ENCODE results near the gene NBEA.

NBEA gene

DNA sequence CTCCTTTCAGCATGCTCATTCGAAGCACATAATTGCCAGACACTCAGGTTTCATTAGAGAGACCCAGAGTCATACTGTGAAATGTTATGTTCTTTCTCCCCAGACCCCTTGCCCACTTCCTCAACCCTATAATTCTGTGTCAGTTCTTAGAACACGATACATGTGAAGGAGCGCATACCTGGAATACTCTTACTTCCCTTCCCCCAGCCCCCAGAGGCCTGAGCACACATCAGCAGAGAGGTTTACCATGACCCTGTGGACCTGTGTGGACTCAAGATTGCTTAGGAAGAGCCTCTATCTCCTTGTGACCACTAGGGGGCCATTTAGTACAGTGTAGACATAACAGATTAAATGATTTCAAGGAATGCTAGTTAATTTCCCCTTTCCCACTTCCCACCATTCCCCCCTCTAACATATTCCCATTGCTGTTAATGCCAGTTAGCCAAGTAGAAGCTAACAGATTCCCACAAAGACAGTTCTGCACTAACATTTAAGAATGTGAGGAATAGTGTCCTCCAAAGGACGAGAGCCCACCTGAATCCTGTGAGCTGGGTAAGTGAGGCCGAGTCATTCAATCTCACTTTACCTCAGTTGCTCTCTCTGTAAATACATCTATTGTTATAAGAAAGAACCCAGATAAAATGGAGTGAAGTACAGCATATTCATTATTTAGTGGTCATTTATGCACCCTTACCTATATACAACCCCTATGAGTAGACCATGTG, 688.6 kb downstream of the NBEA start:
- Histone ChIP-seq H3K4me1 (ENCODE audit: control insufficient read depth, insufficient read depth, low read length) (no peaks in the 10 kb centered on the region), H3K4me3 (ENCODE audit: insufficient read depth, low read depth, low read length) (no peak overlapping the region)
- 66 to 83% methylated on average over 4 to 5 of the region's 5 CpGs for WGBS, 2 experiments

DNA sequence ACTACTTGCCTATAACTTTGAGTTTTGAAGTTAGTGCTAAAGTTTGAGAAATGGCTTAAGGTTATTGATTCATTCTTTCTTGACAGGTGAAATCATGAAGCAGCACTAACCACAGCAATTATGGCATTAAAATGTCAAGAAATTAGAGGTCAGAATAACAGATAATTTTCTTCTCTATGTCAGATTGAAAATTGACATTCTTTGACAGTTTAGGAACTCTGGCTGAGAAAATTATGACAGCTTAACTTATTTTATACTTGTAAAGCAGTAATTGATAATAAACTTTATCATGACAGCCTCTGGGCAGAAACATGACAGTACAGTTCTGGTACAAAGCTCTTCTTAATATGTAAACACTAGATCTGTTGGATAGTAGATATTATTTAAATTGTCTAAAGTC, 689.6 kb downstream of the NBEA start:
- no peak overlapping the region for H3K27ac ChIP-seq (ENCODE audit: insufficient read depth, low read depth, low read length, poor library complexity, severe bottlenecking)
- no peak overlapping the region for H3K4me3 ChIP-seq (ENCODE audit: insufficient read depth, low read depth, low read length)
- no peaks in the 10 kb centered on the region for H3K4me1 ChIP-seq (ENCODE audit: control insufficient read depth, insufficient read depth, low read length)
- no peaks in the 10 kb centered on the region for H3K27me3 ChIP-seq (ENCODE audit: control insufficient read depth, insufficient read depth, low read length, poor library complexity, severe bottlenecking)
- no peaks in the 10 kb centered on the region for H3K9me3 ChIP-seq (ENCODE audit: control insufficient read depth, low read length)
- H3K36me3 ChIP-seq (ENCODE audit: control insufficient read depth, insufficient read depth, low read length), result no peaks in the 10 kb centered on the region

More for the DNA sequence above, 688.6 kb downstream of the NBEA start:
- no peaks in the 10 kb centered on the region for H3K9me3 ChIP-seq (ENCODE audit: control insufficient read depth, low read length)
- H3K27ac ChIP-seq (ENCODE audit: insufficient read depth, low read depth, low read length, poor library complexity, severe bottlenecking), result no peak overlapping the region
- no peaks in the 10 kb centered on the region for H3K36me3 ChIP-seq (ENCODE audit: control insufficient read depth, insufficient read depth, low read length)
- no peaks in the 10 kb centered on the region for H3K27me3 ChIP-seq (ENCODE audit: control insufficient read depth, insufficient read depth, low read length, poor library complexity, severe bottlenecking)

DNA sequence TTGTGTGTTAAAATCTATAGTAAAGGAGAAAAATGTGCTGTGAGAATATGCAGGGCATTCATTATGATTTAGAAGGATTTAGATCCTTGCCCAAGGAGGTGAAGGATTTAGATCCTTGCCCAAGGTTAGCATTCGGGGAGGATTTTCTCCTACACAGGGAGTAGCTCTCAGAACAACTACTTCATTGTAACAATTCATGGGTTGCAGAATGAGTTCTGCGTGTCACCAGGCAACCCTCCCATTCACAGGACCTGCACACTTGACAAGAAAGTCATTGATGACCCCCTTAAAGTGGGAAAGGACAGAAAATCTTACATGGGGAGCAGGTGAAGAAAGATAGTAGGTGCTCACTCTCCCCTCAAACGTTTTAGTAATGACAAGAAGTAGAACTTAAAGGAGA, 701.6 kb downstream of the NBEA start:
- Histone ChIP-seq H3K4me3 (ENCODE audit: insufficient read depth, low read depth, low read length) (no peak overlapping the region), H3K4me1 (ENCODE audit: control insufficient read depth, insufficient read depth, low read length) (no peaks in the 10 kb centered on the region), H3K27ac (ENCODE audit: insufficient read depth, low read depth, low read length, poor library complexity, severe bottlenecking) (no peak overlapping the region), H3K9me3 (ENCODE audit: control insufficient read depth, low read length) (no peaks in the 10 kb centered on the region), H3K27me3 (ENCODE audit: control insufficient read depth, insufficient read depth, low read length, poor library complexity, severe bottlenecking) (no peaks in the 10 kb centered on the region), H3K36me3 (ENCODE audit: control insufficient read depth, insufficient read depth, low read length) (no peaks in the 10 kb centered on the region)
- WGBS, 2 experiments, result 56 to 85% methylated on average over 3 of the region's 3 CpGs

DNA sequence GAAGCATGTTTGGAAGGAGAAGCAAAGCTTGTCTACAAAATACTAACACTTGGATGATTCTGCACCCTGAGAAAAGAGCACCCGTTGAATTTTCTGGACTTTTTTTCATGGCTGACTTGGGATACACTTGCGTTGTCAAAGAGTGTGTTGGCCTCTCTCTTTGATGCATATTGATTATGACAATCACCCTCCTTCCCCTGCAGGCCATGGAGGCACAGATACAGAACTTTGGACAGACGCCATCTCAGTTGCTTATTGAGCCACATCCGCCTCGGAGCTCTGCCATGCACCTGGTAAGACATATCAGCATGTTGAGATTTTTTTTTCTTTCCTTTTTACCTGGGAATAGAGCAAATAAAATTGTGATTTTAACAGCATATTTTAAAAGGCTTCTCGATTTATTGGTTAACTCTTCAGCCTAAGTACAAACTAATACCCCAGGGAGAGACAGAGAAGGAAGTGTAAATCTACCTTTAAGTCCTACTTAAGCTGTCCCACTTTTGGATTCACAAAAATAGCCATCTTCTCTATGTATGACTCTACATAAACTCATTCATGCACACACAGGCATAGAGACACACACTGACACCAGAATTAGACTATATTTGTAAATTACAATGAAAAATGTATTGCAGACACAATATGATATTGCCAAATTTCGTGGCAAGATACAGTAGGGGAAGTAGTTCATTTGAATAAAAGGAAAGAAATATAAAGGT, 704.1 kb downstream of the NBEA start:
- H3K27me3 ChIP-seq (ENCODE audit: control insufficient read depth, insufficient read depth, low read length, poor library complexity, severe bottlenecking), result no peaks in the 10 kb centered on the region
- H3K4me3 ChIP-seq (ENCODE audit: insufficient read depth, low read depth, low read length), result no peak overlapping the region
- 93 to 96% methylated on average over 7 of the region's 7 CpGs for WGBS, 2 experiments
- no peaks in the 10 kb centered on the region for H3K9me3 ChIP-seq (ENCODE audit: control insufficient read depth, low read length)
- H3K4me1 ChIP-seq (ENCODE audit: control insufficient read depth, insufficient read depth, low read length), result no peaks in the 10 kb centered on the region
- no peaks in the 10 kb centered on the region for H3K36me3 ChIP-seq (ENCODE audit: control insufficient read depth, insufficient read depth, low read length)
- H3K27ac ChIP-seq (ENCODE audit: insufficient read depth, low read depth, low read length, poor library complexity, severe bottlenecking), result no peak overlapping the region

DNA sequence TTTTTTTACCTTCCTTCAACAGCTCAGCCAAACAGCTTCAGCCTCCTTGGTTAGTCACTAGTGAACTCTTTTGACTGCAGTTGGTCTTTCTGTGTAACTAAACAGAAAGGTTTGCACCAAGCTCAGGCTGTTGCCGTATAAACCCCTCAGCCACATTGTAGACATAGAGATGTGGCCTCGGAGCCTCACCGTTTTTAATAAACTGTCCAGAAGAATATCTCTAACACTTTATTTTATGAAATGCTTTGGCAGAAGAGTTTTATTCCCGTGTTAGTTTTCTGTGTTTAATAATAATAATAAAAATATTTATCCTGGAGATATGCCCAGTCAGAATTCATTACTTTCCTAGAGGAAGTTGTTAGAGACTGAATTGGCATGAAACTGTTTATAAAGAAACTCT, 706.1 kb downstream of the NBEA start:
- WGBS, 2 experiments, result 96 to 100% methylated on average over 2 to 3 of the region's 4 CpGs
- Histone ChIP-seq H3K4me3 (ENCODE audit: insufficient read depth, low read depth, low read length) (no peak overlapping the region), H3K27ac (ENCODE audit: insufficient read depth, low read depth, low read length, poor library complexity, severe bottlenecking) (no peak overlapping the region), H3K4me1 (ENCODE audit: control insufficient read depth, insufficient read depth, low read length) (no peaks in the 10 kb centered on the region), H3K27me3 (ENCODE audit: control insufficient read depth, insufficient read depth, low read length, poor library complexity, severe bottlenecking) (no peaks in the 10 kb centered on the region), H3K9me3 (ENCODE audit: control insufficient read depth, low read length) (no peaks in the 10 kb centered on the region), H3K36me3 (ENCODE audit: control insufficient read depth, insufficient read depth, low read length) (no peaks in the 10 kb centered on the region)

DNA sequence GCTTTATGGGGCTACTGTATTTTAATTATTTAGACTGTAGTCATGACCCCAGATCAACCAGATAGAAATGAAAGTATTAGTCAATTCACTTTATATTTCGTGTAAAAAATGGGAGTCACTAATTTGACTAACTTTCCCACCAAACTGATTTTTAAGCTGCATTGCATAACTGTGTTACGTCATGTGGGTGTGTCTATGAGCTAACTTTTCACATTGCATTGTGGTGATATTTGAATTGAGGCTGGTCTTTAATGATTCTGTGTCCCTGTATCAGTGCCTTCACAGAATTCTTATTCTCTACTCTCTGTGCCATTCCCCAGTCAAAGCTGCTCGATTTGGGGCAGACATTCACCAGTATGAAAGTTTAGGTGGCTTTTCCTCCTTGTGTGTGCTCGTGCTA, 707.1 kb downstream of the NBEA start:
- H3K9me3 ChIP-seq (ENCODE audit: control insufficient read depth, low read length), result no peaks in the 10 kb centered on the region
- H3K27me3 ChIP-seq (ENCODE audit: control insufficient read depth, insufficient read depth, low read length, poor library complexity, severe bottlenecking), result no peaks in the 10 kb centered on the region
- no peaks in the 10 kb centered on the region for H3K36me3 ChIP-seq (ENCODE audit: control insufficient read depth, insufficient read depth, low read length)
- H3K4me3 ChIP-seq (ENCODE audit: insufficient read depth, low read depth, low read length), result no peak overlapping the region
- 94% methylated on average over 4 of the region's 4 CpGs for WGBS, 2 experiments
- no peaks in the 10 kb centered on the region for H3K4me1 ChIP-seq (ENCODE audit: control insufficient read depth, insufficient read depth, low read length)
- no peak overlapping the region for H3K27ac ChIP-seq (ENCODE audit: insufficient read depth, low read depth, low read length, poor library complexity, severe bottlenecking)

DNA sequence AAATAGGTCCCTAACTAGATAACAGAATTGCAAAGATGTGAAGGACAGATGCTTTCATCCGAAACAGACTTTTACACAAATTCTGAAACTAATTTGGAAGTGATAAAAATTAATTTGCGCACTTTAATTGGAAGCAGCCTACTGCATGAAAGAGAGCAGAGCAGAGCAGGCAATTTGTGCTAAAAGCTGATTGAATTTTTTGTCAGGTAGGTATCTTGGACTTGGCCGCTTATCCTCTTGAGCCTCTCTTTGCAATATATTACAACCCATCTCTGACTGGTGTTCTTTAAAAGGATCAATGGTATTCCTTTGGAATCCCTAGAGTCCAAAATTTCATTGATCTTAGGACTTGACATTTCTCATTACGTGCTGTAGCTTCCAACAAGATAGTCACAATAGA, 717.7 kb downstream of the NBEA start:
- 93 to 95% methylated on average over 4 of the region's 4 CpGs for WGBS, 2 experiments

DNA sequence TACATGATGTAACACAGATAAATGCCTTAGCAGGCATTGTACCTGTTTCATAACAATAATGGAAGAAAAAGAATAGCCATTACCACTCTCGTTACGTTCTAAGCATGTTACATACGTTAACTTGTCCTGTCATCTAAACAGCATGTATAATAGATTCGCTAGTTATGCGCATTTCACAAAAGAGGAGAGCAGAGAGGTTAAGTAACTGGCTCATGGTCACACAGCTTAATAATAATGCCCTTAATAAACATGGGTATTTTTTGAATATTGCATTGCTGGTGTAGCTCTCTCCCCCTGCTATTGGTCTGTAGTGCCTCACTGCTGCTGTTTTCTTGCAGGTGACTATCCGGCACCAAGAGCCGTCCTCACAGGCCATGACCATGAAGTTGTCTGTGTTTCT, 722.7 kb downstream of the NBEA start:
- Histone ChIP-seq H3K36me3 (ENCODE audit: control insufficient read depth, insufficient read depth, low read length) (no peaks in the 10 kb centered on the region), H3K4me1 (ENCODE audit: control insufficient read depth, insufficient read depth, low read length) (no peaks in the 10 kb centered on the region), H3K27me3 (ENCODE audit: control insufficient read depth, insufficient read depth, low read length, poor library complexity, severe bottlenecking) (no peaks in the 10 kb centered on the region), H3K4me3 (ENCODE audit: insufficient read depth, low read depth, low read length) (no peak overlapping the region), H3K27ac (ENCODE audit: insufficient read depth, low read depth, low read length, poor library complexity, severe bottlenecking) (no peak overlapping the region), H3K9me3 (ENCODE audit: control insufficient read depth, low read length) (no peaks in the 10 kb centered on the region)
- WGBS, 2 experiments, result 94 to 99% methylated on average over 7 of the region's 7 CpGs

More for the DNA sequence above, 717.7 kb downstream of the NBEA start:
- H3K27me3 ChIP-seq (ENCODE audit: control insufficient read depth, insufficient read depth, low read length, poor library complexity, severe bottlenecking), result no peaks in the 10 kb centered on the region
- no peak overlapping the region for H3K27ac ChIP-seq (ENCODE audit: insufficient read depth, low read depth, low read length, poor library complexity, severe bottlenecking)
- no peak overlapping the region for H3K4me3 ChIP-seq (ENCODE audit: insufficient read depth, low read depth, low read length)
- no peaks in the 10 kb centered on the region for H3K9me3 ChIP-seq (ENCODE audit: control insufficient read depth, low read length)
- H3K4me1 ChIP-seq (ENCODE audit: control insufficient read depth, insufficient read depth, low read length), result no peaks in the 10 kb centered on the region
- no peaks in the 10 kb centered on the region for H3K36me3 ChIP-seq (ENCODE audit: control insufficient read depth, insufficient read depth, low read length)

DNA sequence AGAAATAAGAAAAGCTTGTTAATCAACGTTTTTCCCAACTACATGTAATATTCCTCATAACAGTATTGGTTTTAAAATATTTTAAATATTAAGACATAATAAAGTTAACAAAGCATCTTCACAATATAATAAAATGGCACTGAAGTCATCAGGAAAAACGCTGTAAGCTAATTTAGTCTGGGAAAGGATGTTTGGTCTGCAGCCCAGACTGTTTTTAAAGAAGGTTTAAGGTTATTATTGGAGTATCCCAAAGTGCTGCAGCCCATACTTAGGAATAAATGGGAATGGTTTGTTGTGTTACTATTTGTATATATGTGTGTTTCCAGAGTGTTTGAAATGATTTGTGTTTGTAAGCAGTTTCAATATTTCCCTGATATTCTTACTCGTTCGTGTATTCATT, 727.3 kb downstream of the NBEA start:
- no peak overlapping the region for H3K27ac ChIP-seq (ENCODE audit: insufficient read depth, low read depth, low read length, poor library complexity, severe bottlenecking)
- no peaks in the 10 kb centered on the region for H3K36me3 ChIP-seq (ENCODE audit: control insufficient read depth, insufficient read depth, low read length)
- no peaks in the 10 kb centered on the region for H3K27me3 ChIP-seq (ENCODE audit: control insufficient read depth, insufficient read depth, low read length, poor library complexity, severe bottlenecking)
- H3K4me1 ChIP-seq (ENCODE audit: control insufficient read depth, insufficient read depth, low read length), result no peaks in the 10 kb centered on the region
- WGBS, 2 experiments, result 94 to 96% methylated on average over 3 of the region's 4 CpGs
- H3K9me3 ChIP-seq (ENCODE audit: control insufficient read depth, low read length), result no peaks in the 10 kb centered on the region
- H3K4me3 ChIP-seq (ENCODE audit: insufficient read depth, low read depth, low read length), result no peak overlapping the region

DNA sequence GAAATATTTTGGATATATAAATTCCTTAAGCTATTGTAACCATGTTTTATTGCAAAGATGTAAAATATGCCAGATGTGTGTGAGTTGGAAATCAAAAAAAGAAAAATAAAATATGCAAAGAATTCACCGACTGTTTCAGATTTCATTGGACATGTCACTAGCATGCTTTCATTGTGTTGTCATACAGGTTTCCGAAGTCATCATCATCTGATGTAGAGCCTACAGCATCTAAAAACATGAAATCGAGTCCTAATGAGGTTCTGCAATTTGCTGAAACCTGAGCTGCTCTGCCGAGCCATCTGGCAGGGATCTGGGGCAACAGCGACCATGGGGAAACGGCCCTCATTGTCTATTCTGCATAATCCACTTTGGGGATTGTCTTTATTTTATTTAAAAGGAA, 730.5 kb downstream of the NBEA start:
- H3K4me1 ChIP-seq (ENCODE audit: control insufficient read depth, insufficient read depth, low read length), result no peaks in the 10 kb centered on the region
- no peaks in the 10 kb centered on the region for H3K27me3 ChIP-seq (ENCODE audit: control insufficient read depth, insufficient read depth, low read length, poor library complexity, severe bottlenecking)
- H3K4me3 ChIP-seq (ENCODE audit: insufficient read depth, low read depth, low read length), result no peak overlapping the region
- no peaks in the 10 kb centered on the region for H3K36me3 ChIP-seq (ENCODE audit: control insufficient read depth, insufficient read depth, low read length)
- WGBS, 2 experiments, result 77 to 83% methylated on average over 6 of the region's 6 CpGs
- no peak overlapping the region for H3K27ac ChIP-seq (ENCODE audit: insufficient read depth, low read depth, low read length, poor library complexity, severe bottlenecking)
- H3K9me3 ChIP-seq (ENCODE audit: control insufficient read depth, low read length), result no peaks in the 10 kb centered on the region
